ENCODE measurements around the gene PRR13. TPM values are rescaled to one million over a fixed set of nuclear protein-coding genes. Genes with fewer than 3 reads are reported as not detected.
A peak's percentile ranks its signal among the peaks of the same experiment; 100 is the strongest.

The PRR13 gene
- total and polyA plus RNA-seq, 9 of the 15 experiments (the other 6 are each of a cell fraction or from before 2014, with no cell fraction given), result 117 to 835 (median 285) TPM

GRCh38 chr12:53482626-53483168 is 41.2 kb downstream of the PRR13 start:
- peaks cover 93% of the 10 kb centered on the region for H3K36me3 ChIP-seq (ENCODE audit: control insufficient read depth, insufficient read depth, low read length)
- no peak overlapping the region for H2AFZ ChIP-seq (ENCODE audit: low read depth, low read length)
- H3K27ac ChIP-seq (ENCODE audit: extremely low read depth, low read depth, low read length), result no peak overlapping the region
- intact Hi-C loops (cut with micrococcal nuclease) (no loop called here), in situ Hi-C loops (cut with MboI) (no loop called here)
- ChIA-PET CTCF (ENCODE audit: low intra/inter-chr PET ratio) (no interaction called here), POLR2A (interaction anchor here (0.5 to 7.1 kb wide), 17 partner anchors 9 to 275 kb away, joined by 3 to 99 read pairs (median 6); partner anchors contain the start of genes MAP3K12, SP1 and TARBP2)
- peaks cover 7% of the 10 kb centered on the region; the same call in 2 of the 3 replicates for H3K79me2 ChIP-seq (ENCODE audit: control insufficient read depth, insufficient read depth, low read length)
- peaks cover 3% of the 10 kb centered on the region for H3K9me1 ChIP-seq (ENCODE audit: control insufficient read depth, insufficient read depth, low read length)
- H3K9me3 ChIP-seq (replicated peaks; ENCODE audit: control insufficient read depth, insufficient read depth, low read depth, low read length), result no peaks in the 10 kb centered on the region
- no peaks in the 10 kb centered on the region for H3K27me3 ChIP-seq (ENCODE audit: control insufficient read depth in 2 of 2, insufficient read depth in 2 of 2, low read length in 2 of 2)
- no peak overlapping the region for H3K4me3 ChIP-seq
- peaks cover 0 to 13% of the 10 kb centered on the region in 2 experiments; a peak in 3 of 5 replicates for H3K4me1 ChIP-seq (replicated peaks in 1 of 2; ENCODE audit: control insufficient read depth in 2 of 2, insufficient read depth in 2 of 2, low read length in 2 of 2)
- 90% methylated on average over 15 of the region's 18 CpGs for WGBS (ENCODE audit: insufficient coverage, low coverage, missing lambda C conversion rate)
- peak; percentile 24 for ATAC-seq
- peak in 1 of 4 experiments; percentile 27 for DNase-seq (ENCODE audit: extremely low read depth in 1 of 4, low spot score in 3 of 4)
- no peak for FAIRE-seq
- BruUV-seq (replicated peaks), result no TSS peak
- H3K9ac ChIP-seq (ENCODE audit: insufficient read depth in 1 of 2, low read depth in 2 of 2, low read length in 2 of 2), result no peak overlapping the region; a peak in 1 of 4 replicates
- H4K20me1 ChIP-seq (replicated peaks; ENCODE audit: control insufficient read depth, insufficient read depth, low read length), result peaks cover 13% of the 10 kb centered on the region
- no peak overlapping the region for H3K4me2 ChIP-seq (ENCODE audit: insufficient read depth, low read length)
- TF ChIP-seq ADNP (tag; IDR thresholded peaks at IDR 0.05) (no peak), ZNF384 (IDR thresholded peaks at IDR 0.05; ENCODE audit: low read depth, low read length) (no peak), CBFA2T2 (conservative IDR thresholded peaks at IDR 0.05) (no peak), MNT (conservative IDR thresholded peaks at IDR 0.05) (no peak), POLR2AphosphoS2 (IDR thresholded peaks at IDR 0.05; ENCODE audit: low read length) (no peak), CC2D1A (IDR thresholded peaks at IDR 0.05) (no peak), PHF8 (IDR thresholded peaks at IDR 0.05; ENCODE audit: borderline replicate concordance, low read length) (no peak), NBN (IDR thresholded peaks at IDR 0.05; ENCODE audit: low read depth) (no peak), SAP30 (IDR thresholded peaks at IDR 0.05; ENCODE audit: borderline replicate concordance, insufficient read depth, low read depth, low read length, poor library complexity, severe bottlenecking) (no peak), POLR2A (conservative IDR thresholded peaks at IDR 0.05) (peak; percentile 13; the same call in 1 of the 2 replicates), TAF15 (IDR thresholded peaks at IDR 0.05; ENCODE audit: low read depth, low read length) (peak; percentile 74; the same call in 1 of the 2 replicates), RBFOX2 (IDR thresholded peaks at IDR 0.05; ENCODE audit: low read depth, low read length) (peak; percentile 72), RBBP5 (IDR thresholded peaks at IDR 0.05; ENCODE audit: borderline replicate concordance, insufficient read depth, low read length, poor library complexity, severe bottlenecking) (no peak), ZNF57 (CRISPR knock-in tag; IDR thresholded peaks at IDR 0.05) (no peak), RBM22 (IDR thresholded peaks at IDR 0.05; ENCODE audit: low read depth, low read length, poor library complexity, severe bottlenecking) (peak; percentile 96), GATA2 (CRISPR knock-in tag; IDR thresholded peaks at IDR 0.05) (no peak), MBD2 (IDR thresholded peaks at IDR 0.05; ENCODE audit: borderline replicate concordance, low read depth) (no peak), ZNF717 (CRISPR knock-in tag; IDR thresholded peaks at IDR 0.05) (no peak), MCM5 (IDR thresholded peaks at IDR 0.05; ENCODE audit: low read depth) (no peak), MYNN (IDR thresholded peaks at IDR 0.05) (peak; percentile 7; the same call in 1 of the 2 replicates), MYNN (CRISPR knock-in tag; IDR thresholded peaks at IDR 0.05) (no peak), TFAP4 (CRISPR knock-in tag; IDR thresholded peaks at IDR 0.05; ENCODE audit: borderline replicate concordance) (no peak), CAMTA2 (CRISPR knock-in tag; conservative IDR thresholded peaks at IDR 0.05) (no peak), ZNF23 (CRISPR knock-in tag; IDR thresholded peaks at IDR 0.05) (peak; percentile 21; the same call in 1 of the 2 replicates)

Measured in K562 (cell line).